ENCODE data around the gene CIDEB. TPM values are rescaled to one million over a fixed set of nuclear protein-coding genes. Genes with fewer than 3 reads are reported as not detected.

The CIDEB gene
- total RNA-seq, 1 donor from 2014 or later, result 3.9 TPM

- DNase-seq (ENCODE audit: low read depth) (no peak), FAIRE-seq (no peak)
- Histone ChIP-seq H3K27me3 (ENCODE audit: control insufficient read depth, insufficient read depth, low read length) (no peaks in the 10 kb centered on the region), H3K4me3 (ENCODE audit: low read depth, low read length) (no peak overlapping the region), H3K36me3 (ENCODE audit: control insufficient read depth, insufficient read depth, low read length) (peaks cover 47% of the 10 kb centered on the region)
- no peak for TF ChIP-seq CTCF (IDR thresholded peaks at IDR 0.05; ENCODE audit: insufficient read depth, low read length, severe bottlenecking)
Measured at GRCh38 chr14:24256960-24257359, 50.8 kb downstream of the CIDEB start.

GRCh38 chr14:24255931-24256711, 51.7 kb downstream of the CIDEB start:
- no peak for TF ChIP-seq CTCF (IDR thresholded peaks at IDR 0.05; ENCODE audit: insufficient read depth, low read length, severe bottlenecking)
- Histone ChIP-seq H3K27me3 (ENCODE audit: control insufficient read depth, insufficient read depth, low read length) (no peaks in the 10 kb centered on the region), H3K4me3 (ENCODE audit: low read depth, low read length) (no peak overlapping the region), H3K36me3 (ENCODE audit: control insufficient read depth, insufficient read depth, low read length) (peaks cover 44% of the 10 kb centered on the region)
- DNase-seq (ENCODE audit: low read depth) (no peak), FAIRE-seq (no peak)

- H3K36me3 ChIP-seq (ENCODE audit: control insufficient read depth, insufficient read depth, low read length), result peaks cover 43% of the 10 kb centered on the region
- FAIRE-seq, result no peak
Measured at GRCh38 chr14:24255438-24255837, 52.3 kb downstream of the CIDEB start.

More at GRCh38 chr14:24255438-24255837, 52.3 kb downstream of the CIDEB start:
- H3K4me3 ChIP-seq (ENCODE audit: low read depth, low read length), result no peak overlapping the region
- no peaks in the 10 kb centered on the region for H3K27me3 ChIP-seq (ENCODE audit: control insufficient read depth, insufficient read depth, low read length)
- TF ChIP-seq CTCF (IDR thresholded peaks at IDR 0.05; ENCODE audit: insufficient read depth, low read length, severe bottlenecking), result no peak
- DNase-seq (ENCODE audit: low read depth), result no peak

Other genes with a start within 250 kb of the CIDEB start
- gene CPNE6, start 236.4 kb downstream of the CIDEB start, total RNA-seq, result not detected in 2 replicates
- gene PCK2, start 213.7 kb downstream of the CIDEB start, total RNA-seq, result 84.8 and 223 TPM in 2 replicates
- 70.5 and 83.5 TPM in 2 replicates for gene DCAF11, start 193.2 kb downstream of the CIDEB start, total RNA-seq
- 0.64 and 0.79 TPM in 2 replicates for gene NRL, start 193.0 kb downstream of the CIDEB start, total RNA-seq
- gene FITM1, start 177.3 kb downstream of the CIDEB start, total RNA-seq, result 0.51 TPM in 1 of 2 replicates, not detected in the other
- 65.0 and 71.8 TPM in 2 replicates for gene PSME1, start 171.8 kb downstream of the CIDEB start, total RNA-seq
- 12.6 and 17.8 TPM in 2 replicates for gene EMC9, start 166.4 kb downstream of the CIDEB start, total RNA-seq
- gene PSME2, start 161.4 kb downstream of the CIDEB start, total RNA-seq, result 26.9 and 37.5 TPM in 2 replicates
- gene RNF31, start 160.5 kb downstream of the CIDEB start, total RNA-seq, result 23.3 and 25.8 TPM in 2 replicates
- gene IRF9, start 146.7 kb downstream of the CIDEB start, total RNA-seq, result 19.2 and 28.7 TPM in 2 replicates
- gene REC8, start 135.9 kb downstream of the CIDEB start, total RNA-seq, result 0.26 and 1.1 TPM in 2 replicates
- gene IPO4, start 119.2 kb downstream of the CIDEB start, total RNA-seq, result 27.0 and 41.9 TPM in 2 replicates
- gene TM9SF1, start 112.5 kb downstream of the CIDEB start, total RNA-seq, result 42.8 and 67.9 TPM in 2 replicates
- 0.26 TPM in 1 of 2 replicates, not detected in the other for gene TSSK4, start 102.3 kb downstream of the CIDEB start, total RNA-seq
- 48.8 and 69.8 TPM in 2 replicates for gene CHMP4A, start 94.5 kb downstream of the CIDEB start, total RNA-seq
- gene MDP1, start 91.9 kb downstream of the CIDEB start, total RNA-seq, result 13.4 and 21.1 TPM in 2 replicates
- gene NEDD8, start 75.6 kb downstream of the CIDEB start, total RNA-seq, result 131 and 330 TPM in 2 replicates
- gene GMPR2, start 75.0 kb downstream of the CIDEB start, total RNA-seq, result 80.6 and 98.7 TPM in 2 replicates
- gene TINF2, start 65.4 kb downstream of the CIDEB start, total RNA-seq, result 48.7 and 91.9 TPM in 2 replicates
- gene TGM1, start 44.8 kb downstream of the CIDEB start, total RNA-seq, result 88.7 and 382 TPM in 2 replicates
- 32.6 and 58.9 TPM in 2 replicates for gene RABGGTA, start 36.4 kb downstream of the CIDEB start, total RNA-seq
- 16.6 and 39.6 TPM in 2 replicates for gene DHRS1, start 8.2 kb downstream of the CIDEB start, total RNA-seq
- 23.2 and 26.1 TPM in 2 replicates for gene NOP9, start 8.1 kb downstream of the CIDEB start, total RNA-seq
- gene LTB4R2, start 2.2 kb upstream of the CIDEB start, total RNA-seq, result 10.5 and 17.4 TPM in 2 replicates
- gene LTB4R, start 3.5 kb upstream of the CIDEB start, total RNA-seq, result 3.7 and 9.6 TPM in 2 replicates
- gene ADCY4, start 27.1 kb upstream of the CIDEB start, total RNA-seq, result 0.53 and 0.77 TPM in 2 replicates
- gene RIPK3, start 32.0 kb upstream of the CIDEB start, total RNA-seq, result 2.4 and 4.7 TPM in 2 replicates
- gene NFATC4, start 60.2 kb upstream of the CIDEB start, total RNA-seq, result 4.7 and 7.3 TPM in 2 replicates
- gene NYNRIN, start 91.0 kb upstream of the CIDEB start, total RNA-seq, result 2.0 and 2.6 TPM in 2 replicates
- gene CBLN3, start 121.7 kb upstream of the CIDEB start, total RNA-seq, result 0.38 and 0.53 TPM in 2 replicates
- gene KHNYN, start 122.0 kb upstream of the CIDEB start, total RNA-seq, result 128 and 167 TPM in 2 replicates
- gene SDR39U1, start 134.8 kb upstream of the CIDEB start, total RNA-seq, result 6.5 and 8.2 TPM in 2 replicates
- gene CMA1, start 200.3 kb upstream of the CIDEB start, total RNA-seq, result not detected in 2 replicates